ENCODE results near the gene SCPEP1. TPM values are rescaled to one million over a fixed set of nuclear protein-coding genes. Genes with fewer than 3 reads are reported as not detected.

SCPEP1 gene
- total RNA-seq, 1 donor from 2014 or later, result 7.5 TPM

DNA sequence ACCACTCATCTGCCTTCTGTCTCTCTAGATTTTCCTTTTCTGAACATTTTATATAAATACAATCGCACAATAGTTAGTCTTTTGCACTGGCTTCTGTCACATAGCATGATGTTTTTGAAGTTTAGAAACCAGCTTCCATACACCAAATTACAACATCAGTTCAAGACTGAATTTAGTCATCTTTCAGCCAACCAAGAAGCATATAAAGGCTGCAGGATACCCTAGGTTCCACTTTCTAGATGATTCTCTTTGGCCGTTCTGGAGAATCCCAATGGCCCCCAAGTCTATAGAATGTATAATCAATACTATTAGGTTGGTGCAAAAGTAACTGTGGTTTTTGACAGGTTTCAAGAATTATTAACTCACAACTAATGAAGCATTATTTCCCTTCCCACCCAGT lies 19.4 kb downstream of the SCPEP1 start:
- intact Hi-C loops (cut with micrococcal nuclease), result no loop called here

DNA sequence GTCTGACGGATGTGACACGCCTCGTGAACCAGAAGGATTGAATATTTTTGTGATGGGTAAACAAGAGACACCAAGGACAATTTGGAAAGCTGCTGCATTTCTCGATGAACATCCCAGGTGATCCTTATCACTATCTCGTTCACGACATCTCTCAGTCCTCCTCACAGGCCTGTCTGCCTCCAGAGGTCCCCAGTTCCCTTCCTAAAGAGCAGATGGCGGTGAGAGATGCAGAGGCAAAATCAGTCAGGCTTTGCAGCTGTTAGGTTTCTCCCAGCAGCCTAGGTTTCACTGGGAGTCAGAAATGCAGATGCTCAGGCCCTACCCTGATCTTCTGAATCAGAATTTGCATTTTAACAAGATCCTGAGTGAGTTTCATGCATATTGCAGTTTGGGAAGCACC lies 23.6 kb downstream of the SCPEP1 start:
- intact Hi-C loops (cut with micrococcal nuclease), result no loop called here

DNA sequence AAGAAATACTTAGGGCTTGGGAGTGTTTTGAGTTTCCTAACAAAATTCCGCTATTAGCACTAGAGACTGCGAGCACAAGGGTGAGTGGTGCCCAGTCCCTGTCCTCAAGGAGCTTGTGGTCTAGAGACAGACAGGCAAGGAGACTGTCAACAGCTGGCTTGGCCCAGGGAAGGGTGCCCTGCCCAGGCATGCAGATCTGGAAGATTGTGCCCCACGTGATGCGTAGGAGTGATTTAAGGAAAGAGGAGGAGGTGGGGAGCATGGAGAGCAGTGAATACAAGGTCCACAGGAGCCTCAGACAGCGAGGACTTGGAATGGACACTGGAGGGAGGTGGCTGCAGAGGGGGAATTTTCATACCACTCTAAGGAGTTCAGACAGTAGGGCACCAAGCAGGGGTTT lies 25.0 kb downstream of the SCPEP1 start:
- intact Hi-C loops (cut with micrococcal nuclease), result no loop called here

DNA sequence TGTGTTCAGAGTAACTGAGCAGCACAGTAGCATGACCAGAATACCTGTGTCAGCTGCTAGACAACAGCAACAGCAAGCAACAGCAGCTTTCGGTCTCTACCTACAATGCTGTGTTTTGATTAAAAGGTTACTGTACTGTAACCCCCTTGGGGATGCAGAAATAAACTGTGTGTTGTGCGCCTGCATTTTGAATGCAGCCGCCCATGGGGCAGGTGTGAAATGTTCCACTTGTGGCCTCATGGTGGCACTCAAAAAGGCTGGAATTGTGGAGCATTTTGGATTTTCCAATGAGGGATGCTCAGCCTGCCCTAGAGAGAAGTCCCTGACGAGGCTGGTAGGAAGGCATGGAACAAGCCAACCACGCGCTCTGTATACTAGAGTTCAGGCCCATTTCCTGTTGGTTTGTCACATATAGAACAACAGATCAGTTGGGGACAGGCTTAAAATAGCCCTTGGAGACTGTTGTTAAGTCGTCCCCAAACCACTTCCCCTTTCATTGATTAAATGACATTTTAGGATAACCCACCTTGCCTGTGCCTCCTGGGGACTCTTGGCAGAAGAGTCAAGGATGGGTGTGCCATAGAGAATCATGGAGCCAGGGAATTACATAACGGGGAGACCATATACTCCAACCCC lies 27.1 kb downstream of the SCPEP1 start:
- intact Hi-C loops (cut with micrococcal nuclease), result no loop called here

DNA sequence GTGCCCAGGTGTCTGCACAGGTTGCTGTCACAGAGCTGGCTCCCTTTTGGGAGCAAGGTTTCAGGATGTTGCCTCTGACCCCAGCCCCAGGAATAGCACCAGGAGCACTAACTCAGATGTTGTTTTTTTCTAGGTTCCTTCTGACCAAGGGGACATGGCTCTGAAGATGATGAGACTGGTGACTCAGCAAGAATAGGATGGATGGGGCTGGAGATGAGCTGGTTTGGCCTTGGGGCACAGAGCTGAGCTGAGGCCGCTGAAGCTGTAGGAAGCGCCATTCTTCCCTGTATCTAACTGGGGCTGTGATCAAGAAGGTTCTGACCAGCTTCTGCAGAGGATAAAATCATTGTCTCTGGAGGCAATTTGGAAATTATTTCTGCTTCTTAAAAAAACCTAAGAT lies 28.1 kb downstream of the SCPEP1 start:
- intact Hi-C loops (cut with micrococcal nuclease), result no loop called here

DNA sequence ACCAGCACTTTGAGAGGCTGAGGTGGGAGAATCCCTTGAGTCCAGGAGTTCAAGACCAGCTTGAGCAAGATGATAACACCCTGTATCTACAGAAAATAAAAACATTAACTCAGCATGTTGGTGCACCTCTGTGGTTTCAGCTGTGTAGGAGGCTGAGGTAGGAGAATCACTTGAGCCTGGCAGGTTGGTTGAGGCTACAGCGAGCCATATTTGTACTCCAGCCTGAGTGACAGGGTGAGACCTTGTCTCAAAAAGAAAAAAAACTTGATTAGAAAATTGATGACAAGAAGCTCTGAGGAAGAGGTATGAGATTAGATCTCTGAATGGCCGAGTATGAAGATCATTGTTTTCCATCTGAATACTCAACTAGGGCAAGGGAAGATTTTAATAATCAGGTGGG lies 31.0 kb downstream of the SCPEP1 start:
- intact Hi-C loops (cut with micrococcal nuclease), result no loop called here

DNA sequence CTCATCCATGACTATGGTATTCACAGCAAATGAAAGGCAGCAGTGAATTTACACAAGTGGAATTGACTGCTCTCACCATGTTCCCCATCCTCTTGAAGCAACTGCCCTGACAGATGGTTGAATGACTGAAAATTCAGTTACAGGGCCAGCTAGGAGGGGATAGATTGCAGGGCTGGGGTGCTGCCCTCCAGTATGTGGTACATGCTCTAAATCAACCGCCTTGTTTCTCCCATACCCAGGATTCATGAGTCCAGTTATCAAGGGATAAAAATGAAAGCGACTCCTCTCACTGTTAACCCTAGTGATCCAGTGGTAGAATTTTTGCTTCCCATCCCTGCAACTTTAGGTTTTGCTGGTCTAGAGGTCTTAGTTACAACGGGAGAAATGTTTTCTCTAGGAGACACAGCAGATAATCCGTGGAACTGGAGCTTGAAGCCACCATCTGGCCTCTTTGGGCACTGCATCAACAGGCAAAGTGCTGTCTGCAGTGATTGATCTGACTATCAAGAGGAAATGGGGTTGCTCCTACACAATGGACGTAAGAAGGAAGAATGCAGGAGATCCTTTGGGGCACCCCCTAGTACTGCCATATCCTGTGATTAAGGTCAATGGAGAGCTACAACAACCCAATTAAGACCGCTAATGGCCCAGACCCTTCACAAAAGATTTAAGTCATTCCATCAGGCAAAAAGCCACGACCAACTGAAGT lies 32.0 kb downstream of the SCPEP1 start:
- intact Hi-C loops (cut with micrococcal nuclease), result no loop called here

DNA sequence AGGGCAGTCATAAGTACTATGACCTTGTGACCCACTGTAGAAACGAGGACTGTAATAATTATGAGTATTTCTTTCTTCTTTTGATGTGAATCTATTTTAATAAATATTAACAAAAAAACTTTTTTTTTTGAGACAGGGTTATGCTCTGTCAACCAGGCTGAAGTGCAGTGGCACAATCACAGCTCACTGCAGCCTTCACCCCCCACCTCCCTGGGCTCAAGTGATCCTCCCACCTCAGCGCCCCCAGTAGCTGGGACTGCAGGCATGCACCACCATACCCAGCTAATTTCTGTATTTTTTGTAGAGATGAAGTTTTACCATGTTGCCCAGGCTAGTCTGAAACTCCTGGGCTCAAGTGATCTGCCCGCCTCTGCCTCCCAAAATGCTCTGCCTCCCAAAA lies 32.6 kb downstream of the SCPEP1 start:
- intact Hi-C loops (cut with micrococcal nuclease), result no loop called here

DNA sequence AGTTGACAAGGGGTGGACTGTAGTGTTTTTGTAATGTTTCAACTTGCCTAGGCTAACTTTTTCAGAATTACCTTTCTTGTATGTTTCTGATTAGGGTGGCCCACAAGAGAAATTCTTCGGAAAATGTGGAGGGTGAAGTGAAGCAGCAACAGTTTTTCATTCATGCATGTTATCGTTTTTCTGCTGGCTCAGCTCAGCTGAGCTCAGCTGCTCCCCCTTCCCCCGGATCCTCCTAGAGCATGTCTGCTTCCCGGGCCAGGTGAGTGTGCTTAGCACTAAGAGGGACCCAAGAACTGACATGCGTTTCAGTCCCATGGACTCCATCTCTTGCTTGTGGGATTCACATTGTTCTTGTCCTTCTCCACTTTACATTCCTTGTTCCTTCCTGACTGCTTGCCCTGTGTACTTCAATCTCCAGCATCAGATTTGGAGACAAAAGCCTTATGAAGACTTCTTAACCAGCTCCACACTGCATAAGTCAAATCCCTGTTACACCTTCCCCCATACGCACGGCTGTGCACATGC lies 33.6 kb downstream of the SCPEP1 start:
- intact Hi-C loops (cut with micrococcal nuclease), result no loop called here

DNA sequence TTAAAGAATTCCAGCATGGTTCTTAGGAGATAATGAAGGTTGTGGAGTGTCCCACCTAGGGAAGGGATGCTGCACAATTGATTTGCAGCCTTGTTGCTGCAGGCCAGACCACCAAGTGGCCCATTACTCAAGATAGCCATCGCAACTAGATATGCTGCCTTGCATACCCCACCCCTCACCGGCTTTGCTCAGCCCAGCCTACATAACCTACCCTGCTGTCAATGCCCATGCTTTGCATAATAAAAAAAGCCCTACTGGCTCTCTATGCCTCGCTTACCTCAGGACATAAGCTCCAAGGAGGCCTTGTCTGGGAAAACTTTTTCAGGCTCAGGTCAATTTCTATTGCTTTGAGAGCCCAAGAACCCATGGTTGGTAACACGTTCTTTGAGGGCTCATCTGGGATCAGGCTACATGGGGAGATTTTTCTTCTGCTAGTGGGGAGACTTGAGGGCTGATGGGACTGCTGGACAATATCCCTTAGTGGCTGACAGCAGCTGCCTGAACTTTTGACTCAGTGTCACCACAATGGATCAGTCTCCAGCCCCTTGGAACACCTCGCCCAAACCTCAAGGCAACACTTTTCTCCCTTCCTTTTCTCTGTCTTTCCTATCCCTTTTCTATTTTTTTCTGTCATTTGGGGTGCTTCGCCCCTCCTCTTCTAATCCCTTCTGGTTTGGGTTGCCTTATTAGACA lies 38.3 kb downstream of the SCPEP1 start:
- intact Hi-C loops (cut with micrococcal nuclease), result no loop called here

DNA sequence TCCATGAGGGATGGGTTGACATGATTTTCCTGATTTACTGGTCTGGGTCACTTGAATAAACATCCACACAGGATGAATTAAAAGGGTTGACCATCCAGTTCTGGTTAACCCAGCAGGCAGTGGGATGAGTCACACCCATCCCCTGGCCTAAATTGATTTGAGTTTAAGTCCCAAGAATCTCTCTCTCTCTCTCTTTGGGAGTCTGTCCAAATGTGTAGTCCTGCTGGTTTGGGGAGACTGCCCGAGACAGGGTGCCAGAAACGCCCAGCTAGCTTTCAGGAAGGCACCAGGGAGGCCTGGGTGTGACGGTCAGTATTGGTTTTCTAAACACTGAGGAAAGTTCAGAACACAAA lies 38.8 kb downstream of the SCPEP1 start:
- intact Hi-C loops (cut with micrococcal nuclease), result no loop called here

DNA sequence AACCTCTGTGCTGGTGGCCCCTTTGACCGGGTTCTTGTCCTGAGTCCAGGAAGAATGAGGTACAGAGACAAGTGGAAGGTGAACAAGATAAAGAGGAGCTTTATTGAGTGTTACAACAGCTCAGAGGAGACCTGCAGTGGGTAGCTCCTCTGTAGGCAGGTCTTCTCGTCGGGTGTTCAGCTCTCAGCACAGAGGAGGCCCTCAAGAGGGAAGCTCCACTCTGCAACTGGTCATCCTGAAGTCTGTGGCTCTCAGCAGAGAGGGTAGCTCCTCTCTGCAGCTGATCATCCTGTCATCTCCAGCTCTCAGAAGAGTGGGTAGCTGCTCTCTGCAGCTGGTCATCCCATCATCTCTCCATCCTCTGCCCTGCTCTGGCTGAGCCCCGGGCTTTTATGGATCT lies 39.7 kb downstream of the SCPEP1 start:
- intact Hi-C loops (cut with micrococcal nuclease), result no loop called here

DNA sequence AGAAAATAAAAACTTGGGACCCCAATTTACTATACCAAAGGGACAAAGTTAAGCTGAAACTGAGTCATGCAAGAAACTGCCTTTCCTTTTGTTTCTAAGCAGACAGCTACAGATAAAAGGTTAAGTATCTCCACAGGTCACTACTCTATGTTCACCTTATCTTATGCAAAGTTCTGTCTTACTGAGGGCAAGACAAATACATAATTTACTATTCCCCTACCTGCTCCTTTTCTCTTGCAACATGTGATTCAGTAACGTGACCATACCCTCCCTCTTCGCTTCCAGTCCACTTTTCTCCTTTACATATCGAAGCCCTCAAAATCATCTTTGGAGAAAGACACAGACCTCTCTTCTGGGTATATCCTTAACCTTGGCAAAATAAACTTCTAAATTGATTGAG lies 42.3 kb downstream of the SCPEP1 start:
- intact Hi-C loops (cut with micrococcal nuclease), result no loop called here

DNA sequence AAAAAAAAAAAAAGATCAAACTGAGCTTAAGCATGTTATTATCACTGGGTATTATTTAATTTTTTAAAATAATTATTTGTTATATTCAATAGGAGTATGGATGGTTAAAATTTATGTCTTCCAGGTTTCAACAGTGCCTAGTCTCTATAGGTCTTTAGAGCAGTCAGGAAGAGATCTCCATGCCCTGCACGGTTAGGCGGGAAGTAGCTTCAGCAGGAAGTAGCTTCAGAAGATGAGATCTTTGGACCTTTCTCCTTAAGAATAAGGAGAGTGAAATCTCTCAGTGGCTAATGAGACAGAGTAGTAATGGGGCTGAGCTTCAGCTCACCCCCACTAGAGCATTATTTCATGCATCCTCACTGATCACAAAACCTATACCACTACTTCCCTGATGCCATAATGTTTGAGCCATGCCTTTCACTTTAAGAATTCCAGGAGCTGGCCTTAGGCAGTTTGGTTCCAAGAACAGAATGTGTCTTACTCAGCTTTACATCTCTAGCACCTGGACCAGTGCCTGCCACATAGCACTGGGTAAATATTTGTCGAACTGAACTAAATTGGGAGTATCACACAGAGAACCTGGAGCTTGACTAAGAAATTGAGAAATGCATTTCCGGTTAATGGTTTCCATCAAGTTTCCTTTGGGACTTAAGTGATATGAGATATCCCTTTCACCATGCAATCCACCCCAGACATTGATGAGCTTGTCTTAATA lies 43.5 kb downstream of the SCPEP1 start:
- intact Hi-C loops (cut with micrococcal nuclease), result no loop called here

DNA sequence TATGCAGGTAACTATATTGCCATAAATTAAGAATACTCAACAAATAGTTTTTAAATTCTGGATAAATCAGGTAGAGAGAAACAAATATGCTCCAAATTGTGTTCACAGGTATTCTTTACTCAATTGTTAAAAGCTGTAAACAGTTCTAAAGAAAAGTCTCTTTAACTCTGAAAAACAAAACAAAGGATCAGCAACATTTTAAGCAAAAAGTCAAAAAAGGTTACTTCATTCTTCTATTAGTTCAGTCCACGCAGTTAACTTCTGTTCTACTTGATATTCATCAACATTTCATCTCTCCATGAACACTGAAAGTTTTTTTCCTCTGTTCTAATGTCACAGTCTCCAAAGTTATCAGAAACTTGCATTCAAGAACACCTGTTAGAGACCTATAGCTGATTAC lies 47.9 kb downstream of the SCPEP1 start:
- intact Hi-C loops (cut with micrococcal nuclease), result no loop called here

DNA sequence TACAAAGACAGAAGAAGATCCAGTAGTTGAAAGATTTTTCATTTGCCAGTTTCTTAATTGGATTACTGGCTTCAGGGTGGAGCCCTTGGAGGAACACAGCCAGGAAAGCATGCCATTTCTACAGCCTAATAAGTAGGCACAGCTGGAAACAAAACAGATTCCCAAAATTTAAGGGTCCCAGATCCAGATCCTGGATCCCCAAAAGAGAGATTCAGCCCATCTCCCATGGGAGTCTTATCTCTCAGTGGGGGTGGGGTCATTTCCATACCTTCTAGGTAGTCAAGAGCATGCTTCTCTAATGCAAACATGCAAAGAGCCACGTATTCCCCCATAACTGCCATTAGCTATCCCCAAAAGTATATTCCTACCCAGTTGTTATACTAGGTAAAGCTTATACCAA lies 49.9 kb downstream of the SCPEP1 start:
- intact Hi-C loops (cut with micrococcal nuclease), result no loop called here

DNA sequence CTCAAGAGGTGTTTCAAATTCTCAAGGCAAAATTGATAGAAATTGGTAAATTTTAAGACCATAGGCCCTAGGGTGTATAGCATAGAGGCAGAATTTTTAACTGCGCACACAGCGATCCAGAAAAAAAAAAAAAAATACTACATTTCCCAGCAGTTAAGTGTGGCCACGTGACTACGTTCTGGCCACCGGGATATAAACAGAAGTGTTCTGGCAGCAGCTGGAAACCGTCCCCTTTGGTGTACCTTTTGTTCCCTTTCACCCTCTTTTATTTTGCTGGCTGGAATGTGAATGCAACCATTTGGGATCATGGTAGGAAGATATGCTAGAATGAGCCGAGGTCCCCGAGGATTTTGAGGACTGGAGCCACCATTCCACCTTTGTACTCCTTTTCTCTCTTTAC lies 54.4 kb downstream of the SCPEP1 start:
- intact Hi-C loops (cut with micrococcal nuclease), result no loop called here

DNA sequence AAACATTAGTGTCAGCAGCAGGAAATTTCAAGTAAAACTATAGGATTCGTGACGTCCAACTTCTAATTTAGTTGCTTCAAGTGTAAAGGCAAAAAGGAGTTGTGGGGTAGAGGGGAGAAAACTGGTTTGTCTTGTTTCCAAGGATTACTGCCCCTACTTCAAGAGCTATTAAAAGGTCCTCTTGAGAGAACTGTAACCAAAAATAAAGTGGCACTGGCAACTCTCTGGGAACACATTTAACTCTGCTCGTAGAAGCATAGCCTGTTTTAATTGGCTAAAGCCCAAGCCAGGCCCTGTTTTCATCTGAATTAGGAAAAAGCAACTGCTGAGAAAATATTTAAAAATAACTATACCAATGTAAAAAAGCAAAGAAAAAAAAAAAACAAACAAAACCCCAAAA lies 55.4 kb downstream of the SCPEP1 start:
- intact Hi-C loops (cut with micrococcal nuclease), result no loop called here

DNA sequence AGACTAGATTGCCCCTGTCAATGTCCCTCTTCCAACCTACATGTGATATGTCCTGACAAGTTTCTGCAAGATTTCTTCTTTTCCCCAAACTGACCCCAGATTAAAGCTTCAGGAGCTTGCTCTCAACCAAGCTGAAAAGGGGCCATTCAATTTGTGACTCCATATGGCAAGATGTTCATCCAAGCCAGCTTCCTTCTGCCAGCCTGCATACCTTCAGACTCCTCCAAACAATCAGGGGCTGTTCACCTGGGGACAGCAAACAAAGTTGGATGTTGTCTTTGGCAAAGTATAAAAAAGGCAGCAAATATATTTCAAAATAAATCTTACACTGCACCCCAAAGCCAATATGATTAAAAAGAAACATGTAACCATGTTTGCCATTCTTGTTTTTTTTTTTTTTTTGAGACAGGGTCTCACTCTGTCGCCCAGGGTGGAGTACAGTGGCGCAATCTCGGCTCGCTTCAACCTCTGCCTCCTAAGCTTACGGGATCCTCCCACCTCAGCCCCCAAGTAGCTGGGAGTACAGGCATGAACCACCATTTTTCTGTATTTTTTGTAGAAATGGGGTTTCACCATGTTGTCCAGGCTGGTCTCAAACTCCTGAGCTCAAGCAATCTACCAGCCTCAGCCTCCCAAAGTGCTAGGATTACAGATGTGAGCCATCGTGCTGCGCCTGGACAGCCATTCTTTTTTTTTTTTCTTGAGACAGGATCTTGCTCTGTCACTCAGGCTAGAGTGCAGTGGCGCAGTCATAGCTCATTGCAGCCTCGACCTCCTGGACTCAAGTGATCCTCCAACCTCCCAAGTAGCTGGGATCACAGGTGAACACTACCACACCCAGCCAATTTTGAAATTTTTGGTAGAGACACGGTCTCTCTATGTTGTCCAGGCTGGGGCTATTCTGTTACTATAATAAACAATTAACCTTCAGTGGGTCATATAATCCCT lies 57.1 kb downstream of the SCPEP1 start:
- intact Hi-C loops (cut with micrococcal nuclease), result no loop called here

DNA sequence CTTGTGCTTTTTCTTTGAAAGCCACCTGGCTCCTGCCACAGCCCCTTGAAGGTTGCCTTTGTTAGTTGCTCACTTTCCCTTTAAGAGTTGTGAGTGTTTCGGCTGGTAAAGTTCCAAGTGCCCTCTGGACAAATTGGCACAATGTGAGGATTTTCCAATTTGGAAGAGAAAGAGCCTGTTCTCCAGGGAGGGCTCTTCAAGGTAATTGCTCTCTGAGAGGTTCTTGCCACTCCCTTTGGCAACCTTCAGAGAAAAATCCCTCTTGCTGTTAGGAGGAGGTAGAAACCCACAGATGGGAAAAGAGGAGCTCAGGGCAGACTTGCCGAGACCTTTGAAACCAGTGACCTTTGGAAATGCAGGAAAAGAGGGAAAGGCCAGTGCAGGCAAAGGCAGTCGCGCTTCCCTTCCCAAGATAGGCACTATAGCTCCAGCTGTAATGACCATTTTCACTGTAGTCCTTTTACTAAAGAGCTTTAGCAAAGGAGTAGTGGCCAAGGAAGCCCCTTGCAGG lies 58.1 kb downstream of the SCPEP1 start:
- intact Hi-C loops (cut with micrococcal nuclease), result no loop called here

DNA sequence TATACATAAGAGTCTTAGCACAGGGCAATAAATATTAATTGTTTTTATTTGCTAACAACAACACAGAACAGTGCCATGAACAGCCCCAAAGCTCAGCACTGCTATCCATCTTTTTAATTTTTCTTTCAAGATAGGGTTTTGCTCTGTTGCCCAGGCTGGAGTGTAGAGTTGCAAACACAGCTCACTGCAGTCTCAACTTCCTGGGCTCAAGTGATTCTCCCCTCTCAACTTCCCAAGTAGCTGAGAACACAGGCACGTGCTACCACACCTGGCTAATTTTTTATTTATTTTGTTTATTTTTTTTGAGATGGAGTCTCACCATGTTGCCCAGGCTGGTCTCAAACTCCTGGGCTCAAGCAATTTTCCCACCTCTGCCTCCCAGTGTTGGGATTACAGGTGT lies 59.5 kb downstream of the SCPEP1 start:
- intact Hi-C loops (cut with micrococcal nuclease), result no loop called here

All from T-helper 2 cell treated with Interferon-gamma antibody and Interleukin-4, amounts not matched to agents 100 ng/mL and 5 ng/mL, for 36 hours (primary cell).